T-helper 2 cell treated with Interferon-gamma antibody and Interleukin-4, amounts not matched to agents 100 ng/mL and 5 ng/mL, for 36 hours (primary cell): ENCODE measurements around the gene LACC1. TPM values are rescaled to one million over a fixed set of nuclear protein-coding genes. Genes with fewer than 3 reads are reported as not detected.

Experiments
- intact Hi-C: fragments of 100-400 bp; cut with micrococcal nuclease; formaldehyde crosslinking; loops from one replicate; pipeline ENCODE4 v1.15.1; 2023
- total RNA-seq: library from RNA; stranded (reverse); gene quantifications from 2 replicates; pipeline ENCODE4 v1.2.3, GENCODE V29; 2022

The LACC1 gene
- 0.45 and 0.66 TPM in 2 replicates for total RNA-seq

DNA sequence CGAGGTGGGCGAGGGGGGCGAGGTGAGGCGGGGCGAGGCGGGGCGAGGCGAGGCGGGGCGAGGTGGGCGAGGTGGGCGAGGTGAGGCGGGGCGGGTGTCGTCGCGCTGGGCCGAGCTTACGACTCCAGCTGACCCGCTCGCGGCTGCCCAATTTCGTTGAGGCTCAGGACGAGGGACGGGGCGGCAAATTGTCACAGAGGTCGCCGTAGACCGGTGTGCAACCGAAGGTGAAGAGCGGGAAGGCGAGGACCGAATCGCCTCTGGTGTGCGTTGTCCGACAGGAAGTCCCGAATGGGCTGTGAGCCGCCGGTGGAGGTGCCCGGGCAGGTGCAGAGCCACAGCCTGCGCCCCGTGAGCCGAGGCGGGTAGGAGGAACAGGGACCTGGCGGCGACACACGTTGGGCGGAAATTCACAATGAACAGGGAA lies at the start of gene LACC1:
LACC1 (plus strand) TSS at position 150 of the 427 bp plus-strand sequence. CDS start 1,082 bp downstream, outside the sequence.
- intact Hi-C loops: no loop called here

- intact Hi-C loops: no loop called here
Measured at GRCh38 chr13:43830497-43830881, 49.2 kb upstream of the LACC1 start.

DNA sequence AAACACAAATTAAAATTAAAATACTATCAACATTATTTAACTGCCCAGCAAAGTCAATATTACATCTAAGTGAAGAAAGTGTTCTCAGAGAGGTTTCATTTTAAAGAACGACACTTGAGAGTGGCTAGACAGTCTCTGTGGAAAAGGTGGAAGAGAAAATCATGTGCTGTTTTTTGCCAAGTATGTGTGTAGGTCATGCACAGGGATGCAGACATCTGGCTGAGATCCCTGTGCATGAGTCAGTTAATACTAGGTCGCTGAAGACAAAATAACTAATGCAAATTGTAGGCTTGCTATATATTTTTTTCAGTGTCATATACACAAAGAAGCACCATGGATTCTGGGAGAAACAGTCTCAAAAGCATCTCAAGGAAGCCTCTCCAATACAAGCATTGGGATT lies 48.6 kb upstream of the LACC1 start:
- intact Hi-C loops: no loop called here

GRCh38 chr13:43835701-43836100 lies 44.0 kb upstream of the LACC1 start:
- intact Hi-C loops: no loop called here

- intact Hi-C loops: no loop called here
Measured at GRCh38 chr13:43838909-43839308, 40.8 kb upstream of the LACC1 start.

GRCh38 chr13:43846496-43847158 lies 33.1 kb upstream of the LACC1 start:
- intact Hi-C loops: no loop called here

GRCh38 chr13:43848001-43848649 lies 31.6 kb upstream of the LACC1 start:
- intact Hi-C loops: no loop called here

- intact Hi-C loops: no loop called here
Measured at GRCh38 chr13:43850873-43851272, 28.8 kb upstream of the LACC1 start.

DNA sequence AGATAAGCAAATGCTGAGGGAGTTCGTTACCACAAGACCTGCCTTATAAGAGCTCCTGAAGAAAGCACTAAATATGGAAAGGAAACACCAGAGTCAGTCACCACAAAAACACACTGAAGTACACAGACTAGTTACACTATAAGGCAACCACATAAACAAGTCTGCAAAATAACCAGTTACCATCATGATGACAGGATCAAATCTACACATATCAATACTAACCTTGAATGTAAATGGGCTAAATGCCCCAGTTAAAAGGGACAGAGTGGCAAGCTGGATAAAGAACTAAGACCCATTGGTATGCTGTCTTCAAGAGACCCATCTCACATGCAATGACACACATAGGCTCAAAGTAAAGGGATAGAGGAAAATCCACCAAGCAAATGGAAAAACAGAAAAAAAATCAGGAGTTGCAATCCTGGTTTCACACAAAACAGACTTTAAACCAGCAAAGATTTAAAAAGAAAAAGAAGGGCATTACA lies 26.7 kb upstream of the LACC1 start:
- intact Hi-C loops: no loop called here

GRCh38 chr13:43861863-43862262 lies 17.8 kb upstream of the LACC1 start:
- intact Hi-C loops: no loop called here

DNA sequence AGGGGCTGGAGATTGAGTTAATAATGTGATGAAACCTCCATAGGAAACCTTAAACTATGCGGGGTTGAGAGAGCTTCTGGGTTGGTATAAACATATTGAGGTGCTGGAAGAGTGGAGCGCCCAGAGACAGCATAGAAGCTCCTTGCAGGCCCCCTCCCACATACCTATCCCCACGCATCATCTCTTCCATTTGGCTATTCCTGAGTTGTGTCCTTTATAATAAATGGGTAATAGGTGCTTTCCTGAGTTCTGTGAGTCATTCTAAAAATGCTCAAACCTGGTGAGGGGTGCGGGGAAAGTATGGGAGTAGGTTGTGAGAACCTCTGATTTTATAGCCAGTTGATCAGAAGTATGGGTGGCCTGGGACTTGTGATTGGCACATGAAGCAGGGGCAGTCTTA lies 14.8 kb upstream of the LACC1 start:
- intact Hi-C loops: no loop called here

GRCh38 chr13:43865892-43866291 lies 13.8 kb upstream of the LACC1 start:
- intact Hi-C loops: no loop called here

GRCh38 chr13:43872181-43872580 lies 7.5 kb upstream of the LACC1 start:
- intact Hi-C loops: loop anchor here (5.0 kb wide), 2 partner anchors 785 to 900 kb away; no protein-coding TSS in a partner anchor

- intact Hi-C loops: loop anchor here (5.0 kb wide), 2 partner anchors 787 to 902 kb away; no protein-coding TSS in a partner anchor
Measured at GRCh38 chr13:43874504-43875092, 5.1 kb upstream of the LACC1 start.

DNA sequence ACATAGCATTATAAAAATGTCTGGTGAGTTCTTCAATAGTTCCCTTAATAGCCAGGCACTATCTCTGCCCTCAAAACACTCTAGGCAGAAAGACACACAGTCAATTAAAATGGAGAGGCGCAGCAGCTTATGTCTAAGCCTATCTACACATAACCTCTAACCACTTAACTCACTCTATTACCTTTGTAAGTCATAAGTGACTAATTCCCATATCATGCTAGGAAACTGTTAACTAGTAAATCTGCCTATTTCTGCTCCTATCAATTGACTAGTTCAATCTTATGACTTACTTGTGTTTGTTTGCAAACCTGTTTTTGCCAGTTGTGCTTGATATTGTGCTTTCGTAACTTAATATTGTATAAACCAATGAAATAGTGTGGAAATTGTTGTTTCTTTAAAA lies 3.3 kb upstream of the LACC1 start:
- intact Hi-C loops: no loop called here

- intact Hi-C loops: no loop called here
Measured at GRCh38 chr13:43877326-43877725, 2.4 kb upstream of the LACC1 start.

DNA sequence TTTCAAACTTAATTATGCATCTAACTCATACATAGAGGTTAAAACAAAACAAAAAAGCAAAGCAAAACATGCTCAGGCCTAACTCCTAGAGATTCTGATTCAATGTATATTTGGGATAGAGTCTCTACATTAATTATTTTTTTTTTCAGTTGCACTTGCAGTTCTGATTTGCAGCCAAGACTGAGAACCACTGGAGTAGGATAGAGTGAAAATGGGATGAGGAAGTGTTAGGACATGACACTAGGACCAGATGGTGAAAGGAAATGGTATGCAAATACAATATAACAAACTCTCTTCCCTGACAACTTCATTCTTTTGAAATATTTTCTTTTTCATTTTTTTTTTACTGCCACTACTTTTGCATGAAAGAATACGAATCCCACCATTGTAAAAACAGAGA lies 1.9 kb upstream of the LACC1 start:
- intact Hi-C loops: no loop called here

DNA sequence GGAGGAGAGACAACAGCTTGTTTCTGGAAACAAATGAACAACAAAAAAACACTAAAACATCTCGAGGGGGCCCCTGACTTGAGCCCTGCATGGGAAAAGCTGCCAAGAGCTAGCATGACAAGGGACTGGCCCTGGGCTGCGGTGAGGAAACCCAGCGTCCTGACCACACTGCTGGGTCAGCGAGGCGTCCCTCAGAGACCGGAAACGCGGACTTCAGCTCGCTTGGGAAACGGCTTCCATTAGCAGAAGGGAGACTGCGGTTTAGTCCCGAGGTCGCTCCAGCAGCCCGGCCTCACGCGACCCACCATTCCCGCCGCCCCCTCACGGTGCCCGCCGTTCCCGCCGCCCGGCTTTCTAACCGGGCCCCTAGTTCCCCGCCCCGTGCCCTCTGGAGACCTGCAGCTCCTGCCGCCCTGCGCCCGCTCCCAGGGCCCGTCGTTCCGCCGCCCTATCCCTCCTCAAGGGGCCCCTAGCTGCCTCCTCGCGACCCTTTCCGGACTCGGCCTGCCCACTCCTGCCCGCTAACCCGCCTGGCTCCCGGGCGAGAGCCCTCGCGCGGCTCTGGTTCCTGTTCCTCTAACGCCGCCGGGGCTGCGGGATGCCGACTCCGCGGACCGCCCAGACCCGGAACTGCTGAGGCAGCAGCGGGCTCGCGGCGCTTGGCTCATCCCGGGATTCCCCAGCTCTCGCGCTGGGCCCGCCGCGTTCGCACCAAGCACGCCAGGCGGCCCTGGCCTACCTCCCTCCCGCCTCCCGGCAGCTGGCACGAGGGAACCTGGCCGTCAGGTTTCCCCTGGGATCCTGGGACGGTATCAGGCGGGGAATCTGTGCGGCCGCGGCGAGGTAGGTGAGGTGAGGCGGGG lies 581 bp upstream of the LACC1 start, which contains the start of gene CCDC122:
CCDC122 (minus strand) TSS at position 849 of the 863 bp plus-strand sequence. CDS start 10,364 bp downstream, outside the sequence.
- intact Hi-C loops: no loop called here

- intact Hi-C loops: no loop called here
Measured at GRCh38 chr13:43880214-43880855, 631 bp downstream of the LACC1 start.

DNA sequence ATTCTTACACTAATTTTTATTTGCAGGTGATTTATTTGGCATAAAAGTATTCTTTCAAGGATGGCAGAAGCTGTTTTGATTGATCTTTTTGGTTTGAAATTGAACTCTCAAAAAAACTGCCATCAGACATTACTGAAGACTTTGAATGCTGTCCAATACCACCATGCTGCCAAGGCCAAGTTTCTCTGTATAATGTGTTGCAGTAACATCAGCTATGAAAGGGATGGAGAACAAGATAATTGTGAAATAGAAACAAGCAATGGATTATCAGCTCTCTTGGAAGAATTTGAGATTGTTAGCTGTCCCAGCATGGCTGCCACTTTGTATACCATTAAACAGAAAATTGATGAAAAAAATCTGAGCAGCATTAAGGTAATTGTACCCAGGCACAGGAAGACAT lies 1.2 kb downstream of the LACC1 start:
- intact Hi-C loops: no loop called here

GRCh38 chr13:43881580-43881979 lies 1.9 kb downstream of the LACC1 start:
- intact Hi-C loops: no loop called here
